Endothelial cell of umbilical vein (primary cell): ENCODE results near the gene SBK1. TPM values are rescaled to one million over a fixed set of nuclear protein-coding genes. Genes with fewer than 3 reads are reported as not detected.

Source experiments
- BruUV-seq: library from RNA; stranded (reverse); fragments of 400-500 nt; replicated peaks from 2 replicates; lab custom pipeline; 2021; lab: Mats Ljungman, UMichigan
- CTCF ChIA-PET: fragments of 300-600, 350-600 bp; sonication (Branson Sonifier 250); formaldehyde crosslinking; loops from one replicate; lab custom pipeline; 2021; ENCODE audit warnings: antibody characterized with exemption, inconsistent platforms; lab: Charles Lee
- POLR2A ChIA-PET: fragments of 300-600, 350-600 bp; sonication (Branson Sonifier 250); formaldehyde crosslinking; loops from one replicate; lab custom pipeline; 2021; ENCODE audit warnings: antibody characterized with exemption, inconsistent platforms; lab: Charles Lee
- DNase-seq: peaks from one replicate; pipeline ENCODE4 v3.0.0-alpha.2; 2011; ENCODE audit warnings: low read depth, low spot score
- FAIRE-seq: peaks from 2 replicates; lab custom pipeline; 2011; peaks lifted over from hg19 to GRCh38; lab: Jason Lieb, UNC
- H2AFZ ChIP-seq: 2 replicates; pipeline ENCODE4 v1.6.0; 2012; ENCODE audit warnings: low read depth, low read length, control low read depth, inconsistent platforms
- H3K27ac ChIP-seq: 2 replicates; pipeline ENCODE4 v1.5.1; 2011; ENCODE audit warnings: low read depth, mild to moderate bottlenecking, control low read depth, low read length, moderate library complexity; ENCODE audit not compliant: insufficient read depth
- H3K27me3 ChIP-seq, 2 experiments: 2 replicates each; pipeline versions ENCODE4 v1.6.0 to v1.6.1; 2011; ENCODE audit warnings: low read length in 2 of 2, mixed read lengths in 1 of 2; ENCODE audit not compliant: control insufficient read depth in 2 of 2, insufficient read depth in 2 of 2
- H3K36me3 ChIP-seq, 2 experiments: 2 replicates in 1 of 2; 3 replicates in 1 of 2; pipeline ENCODE4 v1.5.1; 2011; ENCODE audit warnings: low read length in 2 of 2, mild to moderate bottlenecking in 1 of 2, moderate library complexity in 1 of 2; ENCODE audit not compliant: control insufficient read depth in 2 of 2, insufficient read depth in 2 of 2; ENCODE audit errors: extremely low read depth in 1 of 2
- H3K4me1 ChIP-seq: 3 replicates; pipeline ENCODE4 v1.5.1; 2011; ENCODE audit warnings: mild to moderate bottlenecking, low read length; ENCODE audit not compliant: control insufficient read depth, insufficient read depth; ENCODE audit errors: extremely low read depth
- H3K4me2 ChIP-seq: 2 replicates; pipeline ENCODE4 v1.6.1; 2011; ENCODE audit warnings: low read length, control low read depth, mixed read lengths; ENCODE audit not compliant: insufficient read depth
- H3K4me3 ChIP-seq, 3 experiments: fragments of 200-600 bp in 1 of 3; sonication (generic), shearing (Covaris generic) in 1 of 3; replicated peaks in 1 of 3; 2 replicates each; pipeline ENCODE4 v1.5.1; 2011 to 2016; ENCODE audit warnings: control low read depth in 3 of 3, low read length in 3 of 3, mild to moderate bottlenecking in 2 of 3, inconsistent platforms in 1 of 3, low read depth in 1 of 3, moderate library complexity in 1 of 3; ENCODE audit not compliant: insufficient read depth in 1 of 3
- H3K79me2 ChIP-seq: 2 replicates; pipeline ENCODE4 v1.6.0; 2012; ENCODE audit warnings: low read length, inconsistent platforms; ENCODE audit not compliant: control insufficient read depth, insufficient read depth
- H3K9ac ChIP-seq: replicated peaks from 2 replicates; pipeline ENCODE3; 2011; ENCODE audit warnings: low read length, control low read depth; ENCODE audit not compliant: insufficient read depth; ENCODE audit errors: extremely low read depth
- H3K9me1 ChIP-seq: replicated peaks from 3 replicates; pipeline ENCODE4 v1.6.0; 2011; ENCODE audit warnings: mild to moderate bottlenecking, low read length; ENCODE audit not compliant: control insufficient read depth, insufficient read depth; ENCODE audit errors: extremely low read depth
- H3K9me3 ChIP-seq: replicated peaks from 2 replicates; pipeline ENCODE4 v1.5.1; 2012; ENCODE audit warnings: low read length, inconsistent platforms; ENCODE audit not compliant: control insufficient read depth, insufficient read depth
- H4K20me1 ChIP-seq: replicated peaks from 2 replicates; pipeline ENCODE3; 2011; ENCODE audit warnings: mild to moderate bottlenecking, low read length; ENCODE audit not compliant: control insufficient read depth, insufficient read depth; ENCODE audit errors: extremely low read depth
- FOS ChIP-seq: IDR thresholded peaks from 2 replicates; pipeline ENCODE4 v1.6.1; 2011; ENCODE audit warnings: mild to moderate bottlenecking, low read length, moderate library complexity, borderline replicate concordance; ENCODE audit not compliant: insufficient read depth
- GATA2 ChIP-seq: IDR thresholded peaks from 2 replicates; pipeline ENCODE4 v1.7.0; 2011; ENCODE audit warnings: low read depth, mild to moderate bottlenecking, moderate library complexity, mixed read lengths, low read length; ENCODE audit not compliant: insufficient read length, insufficient read depth
- JUN ChIP-seq: IDR thresholded peaks from 2 replicates; pipeline ENCODE4 v1.6.1; 2011; ENCODE audit warnings: borderline replicate concordance, low read depth; ENCODE audit not compliant: insufficient read length, insufficient read depth
- MYC ChIP-seq: IDR thresholded peaks from one replicate; pipeline ENCODE4 v1.6.1; 2011; ENCODE audit warnings: mild to moderate bottlenecking, low read depth, low read length
- dilution Hi-C: fragments of 300-500 bp; cut with MboI; formaldehyde crosslinking; loops from one replicate; pipeline ENCODE4 v1.15.0; 2019; ENCODE audit warnings: low sequenced_read_pairs; ENCODE audit not compliant: extremely low pct_ligation_motif_present
- intact Hi-C: fragments of 100-400 bp; cut with micrococcal nuclease; formaldehyde crosslinking; loops from one replicate; pipeline ENCODE4 v1.10.0; 2022
- polyA plus RNA-seq, 4 experiments: library from polyadenylated mRNA; depleted of rRNA in 3 of 4; stranded (reverse) in 3 of 4; unstranded in 1 of 4; fragments of >200 nt; gene quantifications; 2 replicates each; pipeline versions ENCODE4 v1.2.1 to v1.2.3, GENCODE V29; 2011 to 2012; ENCODE audit warnings: missing spikeins in 1 of 4
- total RNA-seq: library from RNA; stranded (reverse); gene quantifications from 2 replicates; pipeline ENCODE4 v1.2.3, GENCODE V29; 2021
- TF ChIP-seq, protein P1 (sequence below): IDR thresholded peaks from 2 replicates; pipeline ENCODE4 v1.6.1; 2011; ENCODE audit not compliant: insufficient read depth, insufficient read length

Gene SBK1
- total and polyA plus RNA-seq, 2 donors (not counting 3 experiments of a cell fraction or from before 2014, with no cell fraction given), result 0.19 to 0.51 TPM

- TF ChIP-seq, protein P1, sequence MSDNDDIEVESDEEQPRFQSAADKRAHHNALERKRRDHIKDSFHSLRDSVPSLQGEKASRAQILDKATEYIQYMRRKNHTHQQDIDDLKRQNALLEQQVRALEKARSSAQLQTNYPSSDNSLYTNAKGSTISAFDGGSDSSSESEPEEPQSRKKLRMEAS, result no peak
- TF ChIP-seq GATA2 (no peak), FOS (no peak), MYC (no peak)
- BruUV-seq, result no TSS peak
Observed at GRCh38 chr16:28265822-28266221, 26.5 kb upstream of the SBK1 start.

DNA sequence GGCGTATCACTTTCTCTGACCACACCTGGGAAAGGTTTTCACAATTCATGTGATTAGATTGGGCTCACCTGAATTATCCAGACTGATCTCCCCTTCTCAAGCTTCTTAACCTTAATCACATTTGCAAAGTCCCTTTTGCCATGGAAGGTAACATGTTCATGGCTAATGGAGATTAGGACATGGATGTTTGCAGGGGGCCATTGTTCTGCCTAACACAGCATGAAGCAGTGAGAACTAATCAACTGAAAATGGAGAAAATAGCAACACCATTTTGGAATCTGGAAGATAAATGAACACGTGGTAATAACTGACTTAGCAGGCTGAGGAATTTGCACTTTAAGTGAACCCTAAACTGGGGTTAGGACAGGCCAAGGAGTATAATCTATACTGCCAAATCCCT lies 25.0 kb upstream of the SBK1 start:
- ChIA-PET POLR2A (no interaction called here), CTCF (interaction anchor here (1.3 kb wide), 1 partner anchor 11 kb away, joined by 4 read pairs; no protein-coding TSS in a partner anchor)
- no peak overlapping the region for H3K9ac ChIP-seq
- dilution Hi-C loops, result no loop called here
- no peaks in the 10 kb centered on the region for H4K20me1 ChIP-seq
- no peak overlapping the region for H3K4me2 ChIP-seq
- H3K9me1 ChIP-seq, result no peaks in the 10 kb centered on the region
- no peaks in the 10 kb centered on the region for H3K4me1 ChIP-seq
- no peaks in the 10 kb centered on the region for H3K79me2 ChIP-seq
- BruUV-seq, result no TSS peak
- no peak for TF ChIP-seq JUN
- TF ChIP-seq MYC, result no peak
- intact Hi-C loops, result no loop called here
- H3K36me3 ChIP-seq, result no peaks in the 10 kb centered on the region
- no peak overlapping the region for H3K27ac ChIP-seq
- H2AFZ ChIP-seq, result no peak overlapping the region
- FAIRE-seq, result no peak
- H3K27me3 ChIP-seq, result no peaks in the 10 kb centered on the region
- DNase-seq, result no peak
- no peak overlapping the region for H3K4me3 ChIP-seq
- H3K9me3 ChIP-seq, result no peaks in the 10 kb centered on the region

More at GRCh38 chr16:28265822-28266221, 26.5 kb upstream of the SBK1 start:
- ChIA-PET POLR2A (no interaction called here), CTCF (no interaction called here)
- intact Hi-C loops (no loop called here), dilution Hi-C loops (no loop called here)
- Histone ChIP-seq H3K9ac (no peak overlapping the region), H3K4me1 (no peaks in the 10 kb centered on the region), H3K27ac (no peak overlapping the region), H3K4me3 (no peak overlapping the region), H3K36me3 (no peaks in the 10 kb centered on the region), H3K4me2 (no peak overlapping the region), H3K9me1 (no peaks in the 10 kb centered on the region), H3K79me2 (no peaks in the 10 kb centered on the region), H2AFZ (no peak overlapping the region), H3K9me3 (no peaks in the 10 kb centered on the region), H3K27me3 (no peaks in the 10 kb centered on the region), H4K20me1 (no peaks in the 10 kb centered on the region)
- no peak for FAIRE-seq
- no peak for DNase-seq
